Measurements from ENCODE around the gene HNRNPC. TPM values are rescaled to one million over a fixed set of nuclear protein-coding genes. Genes with fewer than 3 reads are reported as not detected.

HNRNPC gene
- total and polyA plus RNA-seq, 10 of the 15 experiments (the other 5 are each of a cell fraction or from before 2014, with no cell fraction given), result 679 to 1,492 (median 1,262) TPM

DNA sequence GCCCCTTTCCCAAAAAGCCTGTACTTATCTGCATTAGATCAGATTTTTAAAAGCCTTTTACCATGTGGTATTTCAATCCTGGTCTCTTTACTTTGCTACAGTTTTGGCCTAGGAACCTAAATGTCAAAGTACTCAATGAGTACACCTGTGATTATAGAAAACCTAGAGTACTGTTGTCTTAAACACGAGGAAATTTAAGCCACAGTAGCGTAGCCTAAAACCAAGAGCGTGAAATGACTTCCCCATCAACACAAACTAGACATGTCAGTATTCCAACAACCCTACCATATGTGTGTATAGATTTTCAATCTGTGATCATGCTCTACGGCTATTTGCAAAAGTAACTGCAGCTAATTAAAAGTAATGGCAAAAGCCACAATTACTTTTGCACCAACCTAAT is 60.7 kb downstream of the HNRNPC start:
- DNase-seq (ENCODE audit: low read depth, low spot score) (no peak), FAIRE-seq (no peak), ATAC-seq (no peak)
- SMC1A ChIA-PET (ENCODE audit: uncharacterized antibody, unreplicated experiment), result interaction anchor here (0.7 to 0.9 kb wide), 3 partner anchors 33 to 109 kb away, joined by 3 to 4 read pairs (median 3); no protein-coding TSS in a partner anchor
- POLR2A ChIA-PET, result no interaction called here
- Histone ChIP-seq H3K27me3 (replicated peaks in 1 of 2; ENCODE audit: control insufficient read depth in 2 of 2, insufficient read depth in 2 of 2, low read length in 1 of 2) (no peaks in the 10 kb centered on the region), H3K27ac (ENCODE audit: control insufficient read depth, insufficient read depth) (no peak overlapping the region), H4K20me1 (ENCODE audit: control insufficient read depth, insufficient read depth) (peaks cover 2% of the 10 kb centered on the region; the same call in 1 of the 2 replicates), H3K4me2 (ENCODE audit: control insufficient read depth, insufficient read depth) (no peak overlapping the region), H3K4me3 (no peak overlapping the region), H2AFZ (ENCODE audit: control insufficient read depth, low read depth, low read length) (no peak overlapping the region), H3K9me3 (replicated peaks; ENCODE audit: control insufficient read depth, insufficient read depth, low read length) (no peaks in the 10 kb centered on the region), H3K9ac (ENCODE audit: control insufficient read depth, insufficient read depth, low read length) (no peak overlapping the region), H3K4me1 (ENCODE audit: control insufficient read depth, insufficient read depth, low read length) (no peaks in the 10 kb centered on the region), H3K79me2 (ENCODE audit: control insufficient read depth, insufficient read depth, low read length) (no peaks in the 10 kb centered on the region; the same call in none of the 2 replicates), H3K36me3 (ENCODE audit: control insufficient read depth in 2 of 2, insufficient read depth in 2 of 2, low read length in 1 of 2) (peaks cover 8 to 48% of the 10 kb centered on the region in 2 experiments)
- RAD21 ChIA-PET (ENCODE audit: unreplicated experiment), result no interaction called here
- WGBS (ENCODE audit: insufficient coverage, insufficient replicate concordance, low lambda C conversion rate, missing lambda C conversion rate), result 79% methylated on average over 4 of the region's 4 CpGs
- no TSS peak for BruUV-seq (replicated peaks)
- CTCF ChIA-PET, result no interaction called here
- in situ Hi-C loops (cut with MboI), result no loop called here
- TF ChIP-seq RFX5 (IDR thresholded peaks at IDR 0.05; ENCODE audit: low read depth, low read length) (no peak), ZNF24 (IDR thresholded peaks at IDR 0.05) (no peak), BRCA1 (IDR thresholded peaks at IDR 0.05; ENCODE audit: low read depth, low read length) (no peak), TBL1XR1 (IDR thresholded peaks at IDR 0.05; ENCODE audit: low read depth, low read length) (no peak), WRNIP1 (IDR thresholded peaks at IDR 0.05; ENCODE audit: borderline replicate concordance, low read depth, low read length) (no peak), HDAC6 (IDR thresholded peaks at IDR 0.05; ENCODE audit: unreplicated experiment) (no peak)
- intact Hi-C loops (cut with micrococcal nuclease; ENCODE audit: unreplicated experiment), result no loop called here

DNA sequence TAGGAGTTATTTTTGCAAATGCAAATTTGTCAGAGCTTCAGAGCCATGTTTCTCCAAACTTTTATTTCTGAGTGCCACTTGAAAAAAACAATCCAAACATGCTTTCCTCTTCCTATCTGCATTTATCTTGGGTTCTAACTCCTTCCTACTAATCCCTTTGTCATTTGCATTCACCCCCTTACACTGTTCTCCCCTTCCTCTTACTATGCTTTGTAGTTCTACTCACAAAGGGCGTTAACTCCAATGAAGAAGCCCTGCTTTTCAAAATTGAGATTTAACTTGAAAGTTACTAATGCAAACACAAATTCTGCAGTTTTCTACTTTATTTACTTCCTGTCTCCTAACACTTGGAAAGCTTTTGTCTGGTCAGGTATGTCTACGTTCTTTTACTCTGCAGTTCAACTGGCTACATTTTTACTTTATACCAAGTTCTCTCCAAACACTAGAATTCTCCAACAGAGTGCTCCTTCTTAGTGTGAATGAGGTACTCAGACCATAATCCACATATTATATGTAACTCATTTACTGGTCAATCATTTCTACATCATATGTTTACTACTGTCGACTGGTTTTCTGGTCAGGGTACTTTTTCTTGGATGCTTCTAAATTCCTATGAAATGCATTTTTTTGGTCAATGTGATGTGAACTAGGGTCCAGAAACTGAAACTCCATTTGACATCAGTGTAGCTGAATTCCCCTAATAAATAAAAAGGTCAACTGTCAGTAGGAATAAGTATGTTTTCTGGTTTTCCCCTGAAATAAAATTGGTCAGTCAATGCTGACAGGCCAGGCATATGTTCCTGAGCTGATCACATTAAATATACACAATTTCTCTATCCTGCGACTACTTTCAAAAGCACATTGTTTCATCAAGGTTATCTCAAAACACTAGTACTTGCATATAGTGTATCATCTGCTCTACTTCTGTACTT is 62.2 kb downstream of the HNRNPC start:
- no peaks in the 10 kb centered on the region for H3K27me3 ChIP-seq (replicated peaks in 1 of 2; ENCODE audit: control insufficient read depth in 2 of 2, insufficient read depth in 2 of 2, low read length in 1 of 2)
- ChIA-PET CTCF (no interaction called here), SMC1A (ENCODE audit: uncharacterized antibody, unreplicated experiment) (no interaction called here), POLR2A (no interaction called here), RAD21 (ENCODE audit: unreplicated experiment) (no interaction called here)
- H3K27ac ChIP-seq (ENCODE audit: control insufficient read depth, insufficient read depth), result no peak overlapping the region
- WGBS (ENCODE audit: insufficient coverage, insufficient replicate concordance, low lambda C conversion rate, missing lambda C conversion rate), result 85% methylated on average over 4 of the region's 4 CpGs
- TF ChIP-seq POLR2AphosphoS2 (IDR thresholded peaks at IDR 0.05; ENCODE audit: low read depth, low read length) (0 out of 2 replicates have a peak, but pooled peaks have one; percentile 15), HDAC6 (IDR thresholded peaks at IDR 0.05; ENCODE audit: unreplicated experiment) (no peak), NRF1 (conservative IDR thresholded peaks at IDR 0.05; ENCODE audit: low read depth, low read length) (no peak)
- no peaks in the 10 kb centered on the region for H3K9me3 ChIP-seq (replicated peaks; ENCODE audit: control insufficient read depth, insufficient read depth, low read length)
- H2AFZ ChIP-seq (ENCODE audit: control insufficient read depth, low read depth, low read length), result no peak overlapping the region
- H3K4me1 ChIP-seq (ENCODE audit: control insufficient read depth, insufficient read depth, low read length), result no peaks in the 10 kb centered on the region
- no peak overlapping the region for H3K4me2 ChIP-seq (ENCODE audit: control insufficient read depth, insufficient read depth)
- DNase-seq (ENCODE audit: low read depth, low spot score), result no peak
- FAIRE-seq, result no peak
- no peaks in the 10 kb centered on the region; the same call in 1 of the 2 replicates for H4K20me1 ChIP-seq (ENCODE audit: control insufficient read depth, insufficient read depth)
- no peak overlapping the region for H3K4me3 ChIP-seq
- BruUV-seq (replicated peaks), result TSS peak; percentile 3
- in situ Hi-C loops (cut with MboI) (no loop called here), intact Hi-C loops (cut with micrococcal nuclease; ENCODE audit: unreplicated experiment) (no loop called here)
- no peak; the same call in none of the 3 replicates for ATAC-seq
- H3K79me2 ChIP-seq (ENCODE audit: control insufficient read depth, insufficient read depth, low read length), result no peaks in the 10 kb centered on the region
- H3K9ac ChIP-seq (ENCODE audit: control insufficient read depth, insufficient read depth, low read length), result no peak overlapping the region
- H3K36me3 ChIP-seq (ENCODE audit: control insufficient read depth in 2 of 2, insufficient read depth in 2 of 2, low read length in 1 of 2), result peaks cover 7 to 38% of the 10 kb centered on the region in 2 experiments

All from GM12878 (cell line).